ENCODE measurements around the gene ZNF566. TPM values are rescaled to one million over a fixed set of nuclear protein-coding genes. Genes with fewer than 3 reads are reported as not detected.

The ZNF566 gene
- total and polyA plus RNA-seq, 2 donors (not counting 3 experiments of a cell fraction or from before 2014, with no cell fraction given) = 4.7 to 8.5 TPM

- Histone ChIP-seq H3K9me1 (replicated peaks; ENCODE audit: control insufficient read depth, extremely low read depth, insufficient read depth, low read length) (no peaks in the 10 kb centered on the region), H3K4me1 (ENCODE audit: control insufficient read depth, extremely low read depth, insufficient read depth, low read length) (peaks cover 8% of the 10 kb centered on the region), H3K9ac (replicated peaks; ENCODE audit: extremely low read depth, insufficient read depth, low read length) (peak overlapping the region; percentile 88), H4K20me1 (replicated peaks; ENCODE audit: control insufficient read depth, extremely low read depth, insufficient read depth, low read length) (no peaks in the 10 kb centered on the region), H3K36me3 (ENCODE audit: control insufficient read depth in 2 of 2, extremely low read depth in 1 of 2, insufficient read depth in 2 of 2, low read length in 2 of 2) (no peaks in the 10 kb centered on the region), H3K27ac (ENCODE audit: insufficient read depth, low read depth, low read length) (no peak overlapping the region), H3K4me2 (ENCODE audit: insufficient read depth, low read length) (peak overlapping the region; percentile 19), H3K4me3 (replicated peaks in 1 of 3; ENCODE audit: insufficient read depth in 1 of 3, low read depth in 1 of 3, low read length in 3 of 3) (peak overlapping the region; percentile 1 to 80 (median 77)), H2AFZ (ENCODE audit: low read depth, low read length) (peak overlapping the region; percentile 63), H3K9me3 (replicated peaks; ENCODE audit: control insufficient read depth, insufficient read depth, low read length) (no peaks in the 10 kb centered on the region), H3K79me2 (ENCODE audit: control insufficient read depth, insufficient read depth, low read length) (peaks cover 6% of the 10 kb centered on the region), H3K27me3 (ENCODE audit: control insufficient read depth in 2 of 2, insufficient read depth in 2 of 2, low read length in 2 of 2) (no peaks in the 10 kb centered on the region)
- BruUV-seq (replicated peaks) = no TSS peak
- FAIRE-seq (no peak), DNase-seq (ENCODE audit: low read depth, low spot score) (no peak)
- POLR2A ChIA-PET = interaction anchor here (0.6 to 1.4 kb wide), 3 partner anchors 84 to 274 kb away, joined by 4 to 5 read pairs (median 5); partner anchors contain the start of genes ZNF146, ZNF529 and ZNF565
- CTCF ChIA-PET = interaction anchor here (1.4 kb wide), 1 partner anchor 39 kb away, joined by 3 read pairs; no protein-coding TSS in a partner anchor
- intact Hi-C loops (cut with micrococcal nuclease) = loop anchor here (1.0 to 10.0 kb wide), 5 partner anchors 40 to 298 kb away; partner anchors contain the start of genes ZFP14, ZFP82, ZNF146 and ZNF260
- dilution Hi-C loops (cut with MboI; ENCODE audit: extremely low pct_ligation_motif_present, low sequenced_read_pairs) = no loop called here
- no peak for TF ChIP-seq POLR2AphosphoS5 (IDR thresholded peaks at IDR 0.05; ENCODE audit: insufficient read depth, low read depth, low read length)
- TF ChIP-seq POLR2A (IDR thresholded peaks at IDR 0.05; ENCODE audit: low read depth, low read length) = no peak
- no peak for TF ChIP-seq FOS (IDR thresholded peaks at IDR 0.05; ENCODE audit: borderline replicate concordance, insufficient read depth, low read length)
- TF ChIP-seq MAX (IDR thresholded peaks at IDR 0.05; ENCODE audit: insufficient read depth, insufficient read length) = no peak
- no peak for TF ChIP-seq JUN (IDR thresholded peaks at IDR 0.05; ENCODE audit: borderline replicate concordance, insufficient read depth, insufficient read length, low read depth)
- TF ChIP-seq EZH2 (IDR thresholded peaks at IDR 0.05; ENCODE audit: borderline replicate concordance, low read depth, low read length, severe bottlenecking) = no peak
- no peak for TF ChIP-seq MYC (IDR thresholded peaks at IDR 0.05; ENCODE audit: low read depth, low read length)
- TF ChIP-seq, protein P1, sequence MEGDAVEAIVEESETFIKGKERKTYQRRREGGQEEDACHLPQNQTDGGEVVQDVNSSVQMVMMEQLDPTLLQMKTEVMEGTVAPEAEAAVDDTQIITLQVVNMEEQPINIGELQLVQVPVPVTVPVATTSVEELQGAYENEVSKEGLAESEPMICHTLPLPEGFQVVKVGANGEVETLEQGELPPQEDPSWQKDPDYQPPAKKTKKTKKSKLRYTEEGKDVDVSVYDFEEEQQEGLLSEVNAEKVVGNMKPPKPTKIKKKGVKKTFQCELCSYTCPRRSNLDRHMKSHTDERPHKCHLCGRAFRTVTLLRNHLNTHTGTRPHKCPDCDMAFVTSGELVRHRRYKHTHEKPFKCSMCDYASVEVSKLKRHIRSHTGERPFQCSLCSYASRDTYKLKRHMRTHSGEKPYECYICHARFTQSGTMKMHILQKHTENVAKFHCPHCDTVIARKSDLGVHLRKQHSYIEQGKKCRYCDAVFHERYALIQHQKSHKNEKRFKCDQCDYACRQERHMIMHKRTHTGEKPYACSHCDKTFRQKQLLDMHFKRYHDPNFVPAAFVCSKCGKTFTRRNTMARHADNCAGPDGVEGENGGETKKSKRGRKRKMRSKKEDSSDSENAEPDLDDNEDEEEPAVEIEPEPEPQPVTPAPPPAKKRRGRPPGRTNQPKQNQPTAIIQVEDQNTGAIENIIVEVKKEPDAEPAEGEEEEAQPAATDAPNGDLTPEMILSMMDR (IDR thresholded peaks at IDR 0.05; ENCODE audit: extremely low read depth in 1 of 2, insufficient read depth in 1 of 2, low read depth in 1 of 2, low read length in 2 of 2) = no peak
- TF ChIP-seq GATA2 (IDR thresholded peaks at IDR 0.05; ENCODE audit: insufficient read depth, insufficient read length, low read depth, low read length) = no peak
Observed at GRCh38 chr19:36488846-36489117, 579 bp downstream of the ZNF566 start.
